ENCODE data around the gene CRYL1. TPM values are rescaled to one million over a fixed set of nuclear protein-coding genes. Genes with fewer than 3 reads are reported as not detected.

Gene CRYL1
- total and polyA plus RNA-seq, 2 of the 13 experiments (the other 11 are each of a cell fraction or from before 2014, with no cell fraction given) = 57.2 to 115 TPM

- TF ChIP-seq TFAP4 (IDR thresholded peaks at IDR 0.05; ENCODE audit: borderline replicate concordance, low read depth) = peak; percentile 9; the same call in 1 of the 2 replicates
- TF ChIP-seq TBP (CRISPR knock-in tag; IDR thresholded peaks at IDR 0.05) = no peak
- TF ChIP-seq, protein P1, sequence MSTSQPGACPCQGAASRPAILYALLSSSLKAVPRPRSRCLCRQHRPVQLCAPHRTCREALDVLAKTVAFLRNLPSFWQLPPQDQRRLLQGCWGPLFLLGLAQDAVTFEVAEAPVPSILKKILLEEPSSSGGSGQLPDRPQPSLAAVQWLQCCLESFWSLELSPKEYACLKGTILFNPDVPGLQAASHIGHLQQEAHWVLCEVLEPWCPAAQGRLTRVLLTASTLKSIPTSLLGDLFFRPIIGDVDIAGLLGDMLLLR (CRISPR knock-in tag; IDR thresholded peaks at IDR 0.05) = no peak
- TF ChIP-seq ZBTB7B (CRISPR knock-in tag; IDR thresholded peaks at IDR 0.05) = no peak
- TF ChIP-seq MBNL3 (CRISPR knock-in tag; conservative IDR thresholded peaks at IDR 0.05) = no peak
- TF ChIP-seq, protein P2, sequence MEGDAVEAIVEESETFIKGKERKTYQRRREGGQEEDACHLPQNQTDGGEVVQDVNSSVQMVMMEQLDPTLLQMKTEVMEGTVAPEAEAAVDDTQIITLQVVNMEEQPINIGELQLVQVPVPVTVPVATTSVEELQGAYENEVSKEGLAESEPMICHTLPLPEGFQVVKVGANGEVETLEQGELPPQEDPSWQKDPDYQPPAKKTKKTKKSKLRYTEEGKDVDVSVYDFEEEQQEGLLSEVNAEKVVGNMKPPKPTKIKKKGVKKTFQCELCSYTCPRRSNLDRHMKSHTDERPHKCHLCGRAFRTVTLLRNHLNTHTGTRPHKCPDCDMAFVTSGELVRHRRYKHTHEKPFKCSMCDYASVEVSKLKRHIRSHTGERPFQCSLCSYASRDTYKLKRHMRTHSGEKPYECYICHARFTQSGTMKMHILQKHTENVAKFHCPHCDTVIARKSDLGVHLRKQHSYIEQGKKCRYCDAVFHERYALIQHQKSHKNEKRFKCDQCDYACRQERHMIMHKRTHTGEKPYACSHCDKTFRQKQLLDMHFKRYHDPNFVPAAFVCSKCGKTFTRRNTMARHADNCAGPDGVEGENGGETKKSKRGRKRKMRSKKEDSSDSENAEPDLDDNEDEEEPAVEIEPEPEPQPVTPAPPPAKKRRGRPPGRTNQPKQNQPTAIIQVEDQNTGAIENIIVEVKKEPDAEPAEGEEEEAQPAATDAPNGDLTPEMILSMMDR (CRISPR knock-in tag; IDR thresholded peaks at IDR 0.05) = peak; percentile 84
- TF ChIP-seq ZSCAN22 (CRISPR knock-in tag; IDR thresholded peaks at IDR 0.05) = no peak
- TF ChIP-seq ZBTB46 (CRISPR knock-in tag; IDR thresholded peaks at IDR 0.05; ENCODE audit: borderline replicate concordance) = no peak
- TF ChIP-seq, protein P3, sequence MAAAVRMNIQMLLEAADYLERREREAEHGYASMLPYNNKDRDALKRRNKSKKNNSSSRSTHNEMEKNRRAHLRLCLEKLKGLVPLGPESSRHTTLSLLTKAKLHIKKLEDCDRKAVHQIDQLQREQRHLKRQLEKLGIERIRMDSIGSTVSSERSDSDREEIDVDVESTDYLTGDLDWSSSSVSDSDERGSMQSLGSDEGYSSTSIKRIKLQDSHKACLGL (CRISPR knock-in tag; IDR thresholded peaks at IDR 0.05) = no peak
- TF ChIP-seq, protein P4, sequence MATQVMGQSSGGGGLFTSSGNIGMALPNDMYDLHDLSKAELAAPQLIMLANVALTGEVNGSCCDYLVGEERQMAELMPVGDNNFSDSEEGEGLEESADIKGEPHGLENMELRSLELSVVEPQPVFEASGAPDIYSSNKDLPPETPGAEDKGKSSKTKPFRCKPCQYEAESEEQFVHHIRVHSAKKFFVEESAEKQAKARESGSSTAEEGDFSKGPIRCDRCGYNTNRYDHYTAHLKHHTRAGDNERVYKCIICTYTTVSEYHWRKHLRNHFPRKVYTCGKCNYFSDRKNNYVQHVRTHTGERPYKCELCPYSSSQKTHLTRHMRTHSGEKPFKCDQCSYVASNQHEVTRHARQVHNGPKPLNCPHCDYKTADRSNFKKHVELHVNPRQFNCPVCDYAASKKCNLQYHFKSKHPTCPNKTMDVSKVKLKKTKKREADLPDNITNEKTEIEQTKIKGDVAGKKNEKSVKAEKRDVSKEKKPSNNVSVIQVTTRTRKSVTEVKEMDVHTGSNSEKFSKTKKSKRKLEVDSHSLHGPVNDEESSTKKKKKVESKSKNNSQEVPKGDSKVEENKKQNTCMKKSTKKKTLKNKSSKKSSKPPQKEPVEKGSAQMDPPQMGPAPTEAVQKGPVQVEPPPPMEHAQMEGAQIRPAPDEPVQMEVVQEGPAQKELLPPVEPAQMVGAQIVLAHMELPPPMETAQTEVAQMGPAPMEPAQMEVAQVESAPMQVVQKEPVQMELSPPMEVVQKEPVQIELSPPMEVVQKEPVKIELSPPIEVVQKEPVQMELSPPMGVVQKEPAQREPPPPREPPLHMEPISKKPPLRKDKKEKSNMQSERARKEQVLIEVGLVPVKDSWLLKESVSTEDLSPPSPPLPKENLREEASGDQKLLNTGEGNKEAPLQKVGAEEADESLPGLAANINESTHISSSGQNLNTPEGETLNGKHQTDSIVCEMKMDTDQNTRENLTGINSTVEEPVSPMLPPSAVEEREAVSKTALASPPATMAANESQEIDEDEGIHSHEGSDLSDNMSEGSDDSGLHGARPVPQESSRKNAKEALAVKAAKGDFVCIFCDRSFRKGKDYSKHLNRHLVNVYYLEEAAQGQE (IDR thresholded peaks at IDR 0.05; ENCODE audit: borderline replicate concordance in 1 of 2, low read depth in 1 of 2, low read length in 2 of 2) = no peak
- no peak for TF ChIP-seq ZNF280B (CRISPR knock-in tag; IDR thresholded peaks at IDR 0.05; ENCODE audit: borderline replicate concordance)
- no peak for TF ChIP-seq SATB2 (CRISPR knock-in tag; IDR thresholded peaks at IDR 0.05)
- TF ChIP-seq ZNF530 (CRISPR knock-in tag; IDR thresholded peaks at IDR 0.05; ENCODE audit: low read depth) = no peak
- no peak for TF ChIP-seq MIER3 (CRISPR knock-in tag; IDR thresholded peaks at IDR 0.05; ENCODE audit: borderline replicate concordance)
- TF ChIP-seq ZNF136 (CRISPR knock-in tag; IDR thresholded peaks at IDR 0.05; ENCODE audit: low read depth) = no peak
- no peak for TF ChIP-seq MIER2 (CRISPR knock-in tag; IDR thresholded peaks at IDR 0.05)
- TF ChIP-seq CBX5 (CRISPR knock-in tag; IDR thresholded peaks at IDR 0.05; ENCODE audit: borderline replicate concordance) = 0 out of 2 replicates have a peak, but pooled peaks have one; percentile 9
Measured at GRCh38 chr13:20495087-20496023, 30.3 kb downstream of the CRYL1 start (continued).

Measured in HepG2 (cell line).